Peyer's patch (tissue), 4 donors: Measurements from ENCODE around the gene CDC27.

Experiments used
- POLR2A ChIP-seq, 2 donors: fragments of 450-650 bp; IDR thresholded peaks; one replicate each; pipeline ENCODE4 v1.5.1; 2017; ENCODE audit warnings: antibody characterized with exemption in 2 of 2, mild to moderate bottlenecking in 2 of 2, moderate library complexity in 2 of 2
- TF ChIP-seq, protein P1 (sequence below), 6 experiments: fragments of 450-650 bp in 4 of 6; fragments of 200-600 bp in 2 of 6; sonication (generic) in 1 of 6; IDR thresholded peaks; one replicate each; pipeline ENCODE4 v1.5.1; 2017 to 2019; ENCODE audit warnings: antibody characterized with exemption in 6 of 6, mild to moderate bottlenecking in 3 of 6, moderate library complexity in 1 of 6

DNA sequence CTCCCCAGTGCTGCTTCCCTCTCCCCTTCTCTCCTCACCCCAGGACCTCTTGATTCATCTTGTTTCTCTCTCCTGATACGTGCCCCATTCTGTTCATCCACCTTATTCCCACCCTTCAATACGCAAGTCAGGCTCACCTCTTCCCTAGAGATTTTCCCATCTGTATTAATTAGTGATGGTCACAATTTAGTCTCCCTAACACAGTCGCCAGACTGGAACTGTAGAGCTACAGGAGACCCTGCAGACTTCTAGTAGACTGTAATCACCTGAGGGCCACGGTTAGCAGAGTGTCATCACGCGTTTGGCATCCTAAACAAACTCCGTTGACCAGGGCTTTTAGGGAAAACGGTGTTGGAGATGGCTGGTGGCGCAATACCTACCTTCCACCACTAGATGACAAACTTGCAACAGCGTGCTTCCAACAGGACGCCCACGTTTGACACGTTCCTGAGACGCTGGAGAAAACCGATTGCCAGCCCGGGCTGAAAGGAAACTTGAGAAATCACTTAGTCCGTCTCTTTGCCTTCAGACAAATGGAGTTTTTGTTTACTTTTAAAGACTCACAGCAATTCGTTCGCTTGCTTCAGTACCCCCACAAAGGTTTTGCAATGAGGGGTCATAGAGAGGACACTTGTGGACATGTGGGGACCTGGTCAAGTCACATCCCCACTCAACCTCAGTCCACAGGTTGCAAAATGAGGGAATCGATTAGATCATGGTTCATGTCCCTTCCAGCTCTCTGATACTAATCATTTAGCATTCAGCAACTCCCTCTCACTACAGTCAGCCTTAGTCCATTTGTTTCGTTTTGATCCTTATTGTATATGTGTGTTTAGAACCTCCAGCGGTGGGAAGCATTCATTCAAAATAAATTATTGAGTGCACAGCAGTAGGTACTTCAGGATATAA is 40.7 kb upstream of the CDC27 start:
- TF ChIP-seq, protein P1, sequence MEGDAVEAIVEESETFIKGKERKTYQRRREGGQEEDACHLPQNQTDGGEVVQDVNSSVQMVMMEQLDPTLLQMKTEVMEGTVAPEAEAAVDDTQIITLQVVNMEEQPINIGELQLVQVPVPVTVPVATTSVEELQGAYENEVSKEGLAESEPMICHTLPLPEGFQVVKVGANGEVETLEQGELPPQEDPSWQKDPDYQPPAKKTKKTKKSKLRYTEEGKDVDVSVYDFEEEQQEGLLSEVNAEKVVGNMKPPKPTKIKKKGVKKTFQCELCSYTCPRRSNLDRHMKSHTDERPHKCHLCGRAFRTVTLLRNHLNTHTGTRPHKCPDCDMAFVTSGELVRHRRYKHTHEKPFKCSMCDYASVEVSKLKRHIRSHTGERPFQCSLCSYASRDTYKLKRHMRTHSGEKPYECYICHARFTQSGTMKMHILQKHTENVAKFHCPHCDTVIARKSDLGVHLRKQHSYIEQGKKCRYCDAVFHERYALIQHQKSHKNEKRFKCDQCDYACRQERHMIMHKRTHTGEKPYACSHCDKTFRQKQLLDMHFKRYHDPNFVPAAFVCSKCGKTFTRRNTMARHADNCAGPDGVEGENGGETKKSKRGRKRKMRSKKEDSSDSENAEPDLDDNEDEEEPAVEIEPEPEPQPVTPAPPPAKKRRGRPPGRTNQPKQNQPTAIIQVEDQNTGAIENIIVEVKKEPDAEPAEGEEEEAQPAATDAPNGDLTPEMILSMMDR (IDR thresholded peaks at IDR 0.05) = peak; percentile 96 to 99 (median 98)
- no peak for TF ChIP-seq POLR2A (IDR thresholded peaks at IDR 0.05)
